GM19452 (cell line): Measurements from ENCODE around the gene SLC25A6.
A peak's percentile ranks its signal among the peaks of the same experiment; 100 is the strongest.
"Not testable (repeated sequence)": the region's sequence is repeated elsewhere in the genome, so short reads cannot be mapped to it uniquely, and the experiment has no call there.

ENCODE experiments used
- ATAC-seq: cut with Tn5 transposase; IDR thresholded peaks from one replicate; pipeline ENCODE4 v1.9.1; 2021; ENCODE audit not compliant: unreplicated experiment

SLC25A6 gene

DNA sequence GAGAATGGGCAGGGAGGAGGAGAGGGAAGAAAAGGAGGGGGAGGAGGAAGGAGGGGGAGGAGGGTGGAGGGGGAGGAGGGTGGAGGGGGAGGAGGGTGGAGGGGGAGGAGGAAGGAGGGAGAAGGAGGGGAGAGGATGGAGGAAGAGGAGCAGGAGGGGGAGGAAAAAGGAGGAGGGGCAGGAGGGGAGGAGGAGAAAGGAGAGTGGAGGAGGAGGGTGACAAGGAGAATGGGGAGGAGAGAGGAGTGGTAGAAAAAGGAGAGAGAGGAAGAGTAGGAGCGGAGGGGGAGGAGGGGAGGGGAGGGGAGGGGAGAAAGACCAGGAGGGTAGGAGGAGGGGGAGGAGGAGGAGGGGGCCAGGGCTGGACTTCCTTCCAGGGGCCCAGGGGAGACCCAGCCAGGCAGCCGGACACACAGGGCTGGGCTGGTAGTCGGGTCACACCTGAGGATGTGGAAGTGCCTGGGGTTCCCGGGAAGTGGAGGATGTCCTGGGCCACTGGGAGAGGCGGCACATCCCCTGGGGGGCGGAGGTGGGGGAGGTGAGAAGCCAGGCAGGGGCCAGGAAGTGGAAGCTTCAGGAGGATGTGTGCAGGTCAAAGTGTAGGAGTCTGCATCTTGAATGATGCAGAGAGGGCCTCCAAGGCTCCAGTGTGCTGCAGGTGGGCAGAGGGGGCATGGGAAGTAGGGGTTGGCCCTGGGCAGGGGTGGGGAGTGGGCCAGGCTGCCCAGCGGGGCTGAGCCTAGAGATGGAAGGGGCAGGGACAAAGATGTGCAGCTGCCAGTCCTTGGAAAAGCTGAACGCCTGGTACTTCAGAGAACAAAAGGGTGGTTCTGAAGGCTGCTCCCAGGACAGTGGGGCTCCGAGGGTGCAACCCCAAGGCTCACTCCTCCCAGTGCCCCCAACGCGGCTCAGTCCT lies 36.5 kb downstream of the SLC25A6 start:
- no peak for ATAC-seq

- ATAC-seq = no peak
Observed at GRCh38 chrX:1354036-1355019, 37.6 kb downstream of the SLC25A6 start.

DNA sequence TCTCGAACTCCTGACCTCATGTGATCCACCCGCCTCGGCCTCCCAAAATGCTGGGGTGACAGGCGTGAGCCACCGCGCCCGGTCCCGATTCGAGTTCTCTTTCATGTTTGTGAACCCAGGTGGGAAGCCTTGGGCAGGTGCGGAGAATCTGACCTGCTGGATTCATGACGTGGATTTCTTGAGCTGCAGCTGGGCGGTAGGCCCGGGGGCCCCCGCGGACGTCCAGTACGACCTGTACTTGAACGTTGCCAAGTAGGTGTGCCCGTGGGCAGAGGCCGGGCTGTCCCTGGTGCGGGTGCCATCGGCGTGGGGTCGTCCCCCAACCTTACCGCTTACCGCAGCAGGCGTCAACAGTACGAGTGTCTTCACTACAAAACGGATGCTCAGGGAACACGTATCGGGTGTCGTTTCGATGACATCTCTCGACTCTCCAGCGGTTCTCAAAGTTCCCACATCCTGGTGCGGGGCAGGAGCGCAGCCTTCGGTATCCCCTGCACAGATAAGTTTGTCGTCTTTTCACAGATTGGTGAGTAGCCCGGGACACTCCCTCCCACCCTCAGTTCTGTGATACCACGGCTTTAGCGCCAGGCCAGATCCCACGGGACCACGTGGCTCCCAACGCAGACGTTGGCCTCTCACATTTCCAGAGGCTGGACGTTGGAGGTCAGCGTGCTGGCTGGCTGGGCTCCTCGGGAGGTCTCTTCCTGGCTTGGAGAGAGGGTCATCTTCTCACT lies 39.8 kb downstream of the SLC25A6 start:
- ATAC-seq = no peak

DNA sequence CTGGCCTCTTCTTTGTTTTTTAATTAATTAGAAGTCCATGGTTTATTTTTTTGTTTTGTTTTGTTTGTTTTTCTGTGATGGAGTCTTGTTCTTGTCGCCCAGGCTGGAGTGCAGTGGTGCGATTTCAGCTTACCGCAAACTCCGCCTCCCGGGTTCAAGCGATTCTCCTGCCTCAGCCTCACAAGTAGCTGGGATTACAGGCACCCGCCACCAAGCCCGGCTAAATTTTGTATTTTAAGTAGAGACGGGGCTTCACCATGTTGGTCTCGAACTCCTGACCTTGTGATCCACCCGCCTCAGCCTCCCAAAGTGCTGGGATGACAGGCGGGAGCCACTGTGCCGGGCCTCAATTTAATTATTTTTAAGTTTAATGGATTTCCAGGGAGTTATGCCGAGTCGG lies 42.3 kb downstream of the SLC25A6 start:
- not testable (repeated sequence) for ATAC-seq

- ATAC-seq = no peak
Observed at GRCh38 chrX:1341545-1342184, 50.2 kb downstream of the SLC25A6 start.

- ATAC-seq = peak; percentile 37
Observed at GRCh38 chrX:1336948-1337779, 54.7 kb downstream of the SLC25A6 start.

DNA sequence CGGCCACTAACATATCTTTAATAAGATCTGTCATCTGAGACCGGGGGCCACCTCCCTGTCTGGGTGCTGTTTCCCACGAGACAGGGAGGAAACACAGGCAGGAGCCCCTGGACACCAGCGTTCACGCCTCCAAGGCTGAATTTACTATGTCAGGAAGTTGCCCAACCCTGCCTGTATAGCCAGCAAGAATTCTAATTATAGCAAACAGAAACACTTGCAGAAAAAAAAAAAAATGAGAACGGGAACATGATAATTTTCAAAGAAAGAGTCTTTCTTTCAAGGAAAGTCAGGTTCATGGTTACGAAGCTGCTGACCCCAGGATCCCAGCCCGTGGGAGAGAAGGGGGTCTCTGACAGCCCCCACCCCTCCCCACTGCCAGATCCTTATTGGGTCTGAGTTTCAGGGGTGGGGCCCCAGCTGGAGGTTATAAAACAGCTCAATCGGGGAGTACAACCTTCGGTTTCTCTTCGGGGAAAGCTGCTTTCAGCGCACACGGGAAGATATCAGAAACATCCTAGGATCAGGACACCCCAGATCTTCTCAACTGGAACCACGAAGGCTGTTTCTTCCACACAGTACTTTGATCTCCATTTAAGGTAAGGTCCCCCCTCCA lies 55.5 kb downstream of the SLC25A6 start, which contains the start of gene IL3RA:
Gene IL3RA, plus strand, starts transcription at position 455 of the 613 bp plus-strand sequence. CDS start 4,981 bp downstream, outside the sequence.
- ATAC-seq = peak; percentile 76
